ENCODE data around the gene ZNF182.

DNA sequence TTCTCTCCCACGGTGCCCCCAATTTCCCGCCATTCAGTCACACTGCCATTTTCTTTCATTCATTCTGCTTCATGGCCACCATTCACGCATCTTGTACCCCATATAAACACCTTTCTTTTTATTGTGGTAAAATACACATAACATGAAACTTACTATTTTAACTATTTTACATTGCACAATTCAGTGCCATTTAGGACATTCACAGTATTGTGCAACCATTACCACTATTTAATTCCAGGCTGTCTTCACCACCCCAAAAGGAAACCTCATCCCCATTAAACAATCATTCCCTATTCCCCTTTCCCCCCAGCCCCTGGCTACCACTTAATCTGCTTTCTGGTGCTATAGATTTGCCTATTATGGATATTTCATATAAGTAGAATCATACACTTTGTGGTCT, 18.9 kb upstream of the ZNF182 start:
- TF ChIP-seq POLR2A (IDR thresholded peaks at IDR 0.05) = no peak
- TF ChIP-seq, protein P1, sequence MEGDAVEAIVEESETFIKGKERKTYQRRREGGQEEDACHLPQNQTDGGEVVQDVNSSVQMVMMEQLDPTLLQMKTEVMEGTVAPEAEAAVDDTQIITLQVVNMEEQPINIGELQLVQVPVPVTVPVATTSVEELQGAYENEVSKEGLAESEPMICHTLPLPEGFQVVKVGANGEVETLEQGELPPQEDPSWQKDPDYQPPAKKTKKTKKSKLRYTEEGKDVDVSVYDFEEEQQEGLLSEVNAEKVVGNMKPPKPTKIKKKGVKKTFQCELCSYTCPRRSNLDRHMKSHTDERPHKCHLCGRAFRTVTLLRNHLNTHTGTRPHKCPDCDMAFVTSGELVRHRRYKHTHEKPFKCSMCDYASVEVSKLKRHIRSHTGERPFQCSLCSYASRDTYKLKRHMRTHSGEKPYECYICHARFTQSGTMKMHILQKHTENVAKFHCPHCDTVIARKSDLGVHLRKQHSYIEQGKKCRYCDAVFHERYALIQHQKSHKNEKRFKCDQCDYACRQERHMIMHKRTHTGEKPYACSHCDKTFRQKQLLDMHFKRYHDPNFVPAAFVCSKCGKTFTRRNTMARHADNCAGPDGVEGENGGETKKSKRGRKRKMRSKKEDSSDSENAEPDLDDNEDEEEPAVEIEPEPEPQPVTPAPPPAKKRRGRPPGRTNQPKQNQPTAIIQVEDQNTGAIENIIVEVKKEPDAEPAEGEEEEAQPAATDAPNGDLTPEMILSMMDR (IDR thresholded peaks at IDR 0.05) = no peak
